Measurements from ENCODE around the gene RPS6KA2.
"Not testable (repeated sequence)": the region's sequence is repeated elsewhere in the genome, so short reads cannot be mapped to it uniquely, and the experiment has no call there.

RPS6KA2 gene

DNA sequence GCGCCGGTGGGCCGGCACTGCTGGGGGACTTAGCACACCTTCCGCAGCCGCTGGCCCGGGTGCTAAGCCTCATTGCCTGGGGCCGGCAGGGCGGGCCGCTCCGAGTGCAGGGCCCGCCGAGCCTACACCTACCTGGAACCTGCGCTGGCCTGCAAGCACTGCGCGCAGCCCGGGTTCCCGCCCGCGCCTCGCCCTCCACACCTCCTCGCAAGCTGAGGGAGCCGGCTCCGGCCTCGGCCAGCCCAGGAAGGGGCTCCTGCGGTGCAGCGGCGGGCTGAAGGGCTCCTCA, 233.6 kb downstream of the RPS6KA2 start:
- ChIA-PET CTCF (interaction anchor here (1.3 to 10.5 kb wide), 4 partner anchors 6 to 80 kb away, joined by 3 to 76 read pairs (median 6); no protein-coding TSS in a partner anchor), POLR2A (no interaction called here)
- TF ChIP-seq, protein P1, sequence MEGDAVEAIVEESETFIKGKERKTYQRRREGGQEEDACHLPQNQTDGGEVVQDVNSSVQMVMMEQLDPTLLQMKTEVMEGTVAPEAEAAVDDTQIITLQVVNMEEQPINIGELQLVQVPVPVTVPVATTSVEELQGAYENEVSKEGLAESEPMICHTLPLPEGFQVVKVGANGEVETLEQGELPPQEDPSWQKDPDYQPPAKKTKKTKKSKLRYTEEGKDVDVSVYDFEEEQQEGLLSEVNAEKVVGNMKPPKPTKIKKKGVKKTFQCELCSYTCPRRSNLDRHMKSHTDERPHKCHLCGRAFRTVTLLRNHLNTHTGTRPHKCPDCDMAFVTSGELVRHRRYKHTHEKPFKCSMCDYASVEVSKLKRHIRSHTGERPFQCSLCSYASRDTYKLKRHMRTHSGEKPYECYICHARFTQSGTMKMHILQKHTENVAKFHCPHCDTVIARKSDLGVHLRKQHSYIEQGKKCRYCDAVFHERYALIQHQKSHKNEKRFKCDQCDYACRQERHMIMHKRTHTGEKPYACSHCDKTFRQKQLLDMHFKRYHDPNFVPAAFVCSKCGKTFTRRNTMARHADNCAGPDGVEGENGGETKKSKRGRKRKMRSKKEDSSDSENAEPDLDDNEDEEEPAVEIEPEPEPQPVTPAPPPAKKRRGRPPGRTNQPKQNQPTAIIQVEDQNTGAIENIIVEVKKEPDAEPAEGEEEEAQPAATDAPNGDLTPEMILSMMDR (IDR thresholded peaks at IDR 0.05; ENCODE audit: control extremely low read depth, extremely low read depth, low read depth, missing control alignments) = no peak
- no peak for DNase-seq (ENCODE audit: extremely low spot score)

DNA sequence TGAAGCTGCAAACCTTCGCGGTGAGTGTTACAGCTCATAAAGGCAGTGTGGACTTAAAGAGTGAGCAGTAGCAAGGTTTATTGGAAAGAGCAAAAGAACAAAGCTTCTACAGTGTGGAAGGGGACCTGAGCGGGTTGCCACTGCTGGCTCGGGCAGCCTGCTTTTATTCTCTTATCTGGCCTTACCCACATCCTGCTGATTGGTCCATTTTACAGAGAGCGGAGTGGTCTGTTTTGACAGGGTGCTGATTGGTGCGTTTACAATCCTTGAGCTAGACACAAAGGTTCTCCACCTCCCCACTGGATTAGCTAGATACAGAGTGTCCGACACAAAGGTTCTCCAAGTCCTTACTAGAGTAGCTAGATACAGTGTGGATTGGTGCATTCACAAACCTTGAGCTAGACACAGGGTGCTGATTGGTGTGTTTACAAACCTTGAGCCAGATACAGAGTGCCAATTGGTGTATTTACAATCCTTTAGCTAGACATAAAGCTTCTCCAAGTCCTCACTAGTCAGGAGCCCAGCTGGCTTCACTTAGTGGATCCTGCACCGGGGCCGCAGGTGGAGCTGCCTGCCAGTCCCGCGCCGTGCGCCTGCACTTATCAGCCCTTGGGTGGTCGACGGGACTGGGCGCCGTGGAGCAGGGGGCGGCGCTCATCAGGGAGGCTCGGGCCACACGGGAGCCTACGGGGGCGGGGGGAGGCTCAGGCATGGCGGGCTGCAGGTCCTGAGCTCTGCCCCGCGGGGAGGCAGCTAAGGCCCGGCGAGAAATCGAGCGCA, 234.1 kb downstream of the RPS6KA2 start:
- DNase-seq (ENCODE audit: extremely low spot score); POLR2A ChIA-PET: not testable (repeated sequence)
- CTCF ChIA-PET = interaction anchor here (1.0 to 10.5 kb wide), 8 partner anchors 6 to 117 kb away, joined by 3 to 76 read pairs (median 4); no protein-coding TSS in a partner anchor

DNA sequence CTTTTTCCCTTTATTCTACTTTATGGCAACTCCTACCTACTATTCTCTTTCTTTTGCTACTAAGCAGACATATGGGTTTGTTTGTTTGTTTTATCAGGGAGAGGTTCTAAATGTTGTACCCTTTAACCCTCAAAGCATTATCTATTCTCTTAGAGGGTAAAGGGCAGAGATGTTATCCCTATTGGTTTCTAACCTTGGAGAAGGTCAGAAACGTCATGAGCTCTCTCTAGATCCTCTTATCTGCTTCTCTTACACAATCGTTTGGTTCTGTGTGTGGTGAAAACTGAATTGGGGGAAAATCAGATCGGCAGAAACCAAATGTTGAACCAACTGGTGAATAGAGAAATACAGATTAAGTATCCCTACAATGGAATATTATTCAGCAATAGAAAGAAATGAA, 237.9 kb downstream of the RPS6KA2 start:
- ChIA-PET CTCF (interaction anchor here (0.6 to 10.5 kb wide), 2 partner anchors 10 to 113 kb away, joined by 3 to 76 read pairs; no protein-coding TSS in a partner anchor), POLR2A (no interaction called here)
- DNase-seq (ENCODE audit: extremely low spot score) = no peak
- TF ChIP-seq, protein P1 (IDR thresholded peaks at IDR 0.05; ENCODE audit: control extremely low read depth, extremely low read depth, low read depth, missing control alignments) = no peak

DNA sequence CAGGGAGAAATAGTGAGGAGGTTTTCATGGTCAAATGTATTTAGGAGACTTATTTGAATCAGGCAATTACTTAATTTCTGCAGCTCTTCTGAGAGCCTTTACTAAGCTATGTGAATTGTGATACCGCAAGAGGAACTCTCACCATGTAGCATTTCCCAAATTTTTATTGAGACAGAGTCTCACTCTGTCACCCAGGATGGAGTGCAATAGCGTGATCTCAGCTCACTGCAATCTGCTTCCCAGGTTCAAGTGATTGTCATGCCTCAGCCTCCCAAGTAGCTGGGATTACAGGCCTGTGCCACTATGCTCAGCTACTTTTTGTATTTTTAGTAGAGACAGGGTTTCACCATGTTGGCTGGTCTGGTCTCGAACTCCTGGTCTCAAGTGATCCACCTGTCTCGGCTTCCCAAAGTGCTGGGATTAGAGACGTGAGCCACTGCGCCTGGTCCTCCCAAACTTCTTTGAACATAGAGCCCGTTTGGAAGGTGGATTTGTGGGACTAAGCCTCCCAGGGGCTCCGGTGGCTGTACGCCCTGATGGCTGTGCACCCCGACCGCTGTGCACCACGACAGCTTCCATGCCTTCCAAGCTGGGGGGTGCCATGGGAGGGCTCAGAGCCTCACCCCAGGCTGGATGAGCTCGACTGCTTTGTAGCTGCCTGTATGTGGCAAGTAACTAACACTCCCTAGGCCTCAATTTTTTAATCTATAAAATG, 238.6 kb downstream of the RPS6KA2 start:
- ChIA-PET CTCF (interaction anchor here (0.6 to 10.5 kb wide), 6 partner anchors 11 to 113 kb away, joined by 3 to 76 read pairs (median 3); no protein-coding TSS in a partner anchor), POLR2A (no interaction called here)
- no peak for DNase-seq (ENCODE audit: extremely low spot score)
- TF ChIP-seq, protein P1 (IDR thresholded peaks at IDR 0.05; ENCODE audit: control extremely low read depth, extremely low read depth, low read depth, missing control alignments) = no peak

DNA sequence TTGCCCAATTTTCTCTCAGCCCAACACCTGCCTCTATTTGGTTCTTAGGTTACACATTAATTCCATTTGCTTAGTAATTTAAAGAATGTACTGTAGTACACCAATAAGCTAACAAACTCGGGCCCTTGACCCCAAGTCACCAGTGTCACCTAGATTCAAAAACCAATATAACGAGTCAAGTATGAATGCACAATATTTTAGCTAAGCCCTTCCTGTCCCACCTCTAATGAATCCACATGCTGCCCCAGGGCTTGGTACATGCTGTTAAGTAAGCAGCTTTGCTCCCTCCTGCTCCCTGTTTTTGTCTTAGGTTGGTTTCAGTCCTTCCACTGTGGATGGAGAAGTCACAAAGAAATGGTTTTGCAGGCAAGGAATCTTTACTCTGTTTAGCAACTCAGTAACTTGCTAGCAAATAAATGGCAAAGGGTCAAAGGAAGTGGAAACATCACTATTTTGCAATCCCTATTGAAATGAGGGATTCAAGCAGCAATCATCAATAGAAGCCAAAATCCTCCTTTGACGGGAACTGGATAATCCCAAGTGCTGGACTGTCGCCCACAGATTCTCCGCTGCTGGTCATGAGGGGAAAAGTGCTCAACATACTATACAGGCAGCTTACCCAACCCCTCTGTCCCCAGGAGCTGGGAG, 239.3 kb downstream of the RPS6KA2 start:
- ChIA-PET CTCF (interaction anchor here (1.0 to 10.5 kb wide), 5 partner anchors 12 to 112 kb away, joined by 3 to 76 read pairs (median 3); no protein-coding TSS in a partner anchor), POLR2A (no interaction called here)
- TF ChIP-seq, protein P1 (IDR thresholded peaks at IDR 0.05; ENCODE audit: control extremely low read depth, extremely low read depth, low read depth, missing control alignments) = no peak
- DNase-seq (ENCODE audit: extremely low spot score) = no peak

DNA sequence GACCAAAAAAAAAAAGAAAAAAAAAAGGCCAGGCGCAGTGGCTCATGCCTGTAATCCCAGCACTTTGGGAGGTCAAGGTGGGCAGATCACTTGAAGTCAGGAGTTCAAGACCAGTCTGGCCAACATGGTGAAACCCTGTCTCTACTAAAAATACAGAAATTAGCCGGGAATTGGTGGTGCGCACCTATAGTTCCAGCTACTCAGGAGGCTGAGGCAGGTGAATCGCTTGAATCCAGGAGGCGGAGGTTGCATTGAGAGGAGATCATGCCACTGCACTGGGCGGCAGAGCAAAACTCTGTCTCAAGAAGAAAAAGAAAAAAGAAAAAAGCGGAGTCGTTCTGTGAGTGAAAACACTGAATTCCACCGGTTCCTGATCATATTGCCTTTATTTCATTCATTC, 240.0 kb downstream of the RPS6KA2 start:
- DNase-seq (ENCODE audit: extremely low spot score); POLR2A ChIA-PET: not testable (repeated sequence)
- CTCF ChIA-PET = interaction anchor here (1.4 to 10.5 kb wide), 2 partner anchors 12 to 77 kb away, joined by 3 to 76 read pairs; no protein-coding TSS in a partner anchor

DNA sequence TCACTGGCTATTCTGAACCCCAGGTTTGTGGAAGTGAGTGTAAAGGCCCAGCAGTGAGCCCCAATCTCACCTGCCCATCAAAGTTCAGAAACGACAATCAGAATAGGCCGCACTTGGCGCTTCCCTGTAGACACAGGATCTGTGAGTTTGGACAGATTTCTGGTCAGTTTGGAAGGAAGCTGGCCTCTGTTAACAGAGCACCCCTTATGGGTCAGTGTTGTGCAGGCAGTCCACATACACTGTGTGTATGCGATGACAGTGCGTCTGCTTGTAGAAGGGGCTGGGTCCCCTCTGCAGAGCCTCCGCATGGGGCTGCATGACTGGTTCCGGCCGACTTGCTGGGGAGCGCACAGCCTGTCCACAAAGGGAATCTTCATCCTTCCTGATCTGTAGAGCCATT, 240.9 kb downstream of the RPS6KA2 start:
- no peak for DNase-seq (ENCODE audit: extremely low spot score)
- TF ChIP-seq, protein P1 (IDR thresholded peaks at IDR 0.05; ENCODE audit: control extremely low read depth, extremely low read depth, low read depth, missing control alignments) = no peak
- POLR2A ChIA-PET = no interaction called here
- CTCF ChIA-PET = interaction anchor here (1.4 to 10.5 kb wide), 2 partner anchors 13 to 151 kb away, joined by 3 to 76 read pairs; no protein-coding TSS in a partner anchor

DNA sequence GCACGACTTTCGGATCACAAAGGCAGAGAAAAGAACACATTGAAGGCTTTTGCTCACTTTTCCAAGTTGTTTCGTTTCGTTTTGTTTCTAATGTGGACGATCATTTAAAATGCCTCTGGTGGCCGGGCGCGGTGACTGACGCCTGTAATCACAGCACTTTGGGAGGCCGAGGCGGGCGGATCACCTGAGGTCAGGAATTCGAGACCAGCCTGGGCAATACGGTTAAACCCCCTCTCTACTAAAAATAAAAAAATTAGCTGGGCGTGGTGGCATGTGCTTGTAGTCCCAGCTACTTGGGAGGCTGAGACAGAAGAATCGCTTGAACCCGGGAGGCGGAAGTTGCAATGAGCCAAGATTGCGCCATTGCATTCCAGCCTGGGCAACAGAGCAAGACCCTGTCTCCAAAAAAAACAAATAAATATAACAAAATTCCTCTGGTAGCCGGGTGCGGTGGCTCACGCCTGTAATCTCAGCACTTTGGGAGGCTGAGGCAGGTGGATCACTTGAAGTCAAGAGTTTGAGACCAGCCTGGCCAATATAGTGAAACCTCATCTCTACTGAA, 243.2 kb downstream of the RPS6KA2 start:
- CTCF ChIA-PET = interaction anchor here (1.2 to 10.5 kb wide), 5 partner anchors 10 to 71 kb away, joined by 3 to 76 read pairs (median 4); no protein-coding TSS in a partner anchor
- POLR2A ChIA-PET; DNase-seq (ENCODE audit: extremely low spot score): not testable (repeated sequence)

Measured in GM10248 (cell line).